ENCODE results near the gene CLSTN2. TPM values are rescaled to one million over a fixed set of nuclear protein-coding genes. Genes with fewer than 3 reads are reported as not detected.

CLSTN2 gene
- total RNA-seq, 1 donor from 2014 or later, result 12.9 TPM

DNA sequence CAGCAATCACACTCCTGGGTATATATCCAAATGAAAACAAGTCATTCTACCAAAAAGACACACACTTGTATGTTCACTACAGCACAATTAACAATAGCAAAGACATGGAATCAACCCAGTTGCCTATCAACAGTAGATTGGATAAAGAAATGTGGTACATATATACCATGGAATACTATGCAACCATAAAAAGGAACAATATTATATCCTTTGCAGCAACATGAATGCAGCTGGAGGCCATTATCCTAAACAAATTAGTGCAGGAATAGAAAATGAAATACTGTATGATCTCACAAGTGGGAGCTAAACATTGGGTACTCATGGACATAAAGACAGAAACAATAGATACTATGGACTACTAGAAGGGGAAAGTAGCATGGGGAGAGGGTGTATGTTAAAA is 224.7 kb downstream of the CLSTN2 start:
- Mint-ChIP-seq H3K4me3 (no peak overlapping the region), H3K9me3 (no peaks in the 10 kb centered on the region), H3K27ac (no peak overlapping the region), H3K36me3 (no peaks in the 10 kb centered on the region), H3K4me1 (ENCODE audit: unreplicated experiment) (no peaks in the 10 kb centered on the region), H3K27me3 (no peaks in the 10 kb centered on the region)
- TF ChIP-seq CTCF (conservative IDR thresholded peaks at IDR 0.05), result no peak
- no peak for DNase-seq (ENCODE audit: extremely low spot score, unreplicated experiment)

- Mint-ChIP-seq H3K9me3 (no peaks in the 10 kb centered on the region), H3K4me1 (ENCODE audit: unreplicated experiment) (no peaks in the 10 kb centered on the region), H3K4me3 (no peak overlapping the region), H3K27ac (no peak overlapping the region), H3K27me3 (no peaks in the 10 kb centered on the region), H3K36me3 (no peaks in the 10 kb centered on the region)
- no peak for TF ChIP-seq CTCF (conservative IDR thresholded peaks at IDR 0.05)
- DNase-seq (ENCODE audit: extremely low spot score, unreplicated experiment), result no peak
These were observed 225.6 kb downstream of the CLSTN2 start for GRCh38 chr3:140160553-140160952.

- no peaks in the 10 kb centered on the region for H3K36me3 Mint-ChIP-seq
- H3K27ac Mint-ChIP-seq, result no peak overlapping the region
- DNase-seq (ENCODE audit: extremely low spot score, unreplicated experiment), result no peak
- TF ChIP-seq CTCF (conservative IDR thresholded peaks at IDR 0.05), result no peak
- no peaks in the 10 kb centered on the region for H3K27me3 Mint-ChIP-seq
- H3K4me1 Mint-ChIP-seq (ENCODE audit: unreplicated experiment), result no peaks in the 10 kb centered on the region
- H3K9me3 Mint-ChIP-seq, result no peaks in the 10 kb centered on the region
- H3K4me3 Mint-ChIP-seq, result no peak overlapping the region
These were observed 227.6 kb downstream of the CLSTN2 start for GRCh38 chr3:140162551-140162950.

DNA sequence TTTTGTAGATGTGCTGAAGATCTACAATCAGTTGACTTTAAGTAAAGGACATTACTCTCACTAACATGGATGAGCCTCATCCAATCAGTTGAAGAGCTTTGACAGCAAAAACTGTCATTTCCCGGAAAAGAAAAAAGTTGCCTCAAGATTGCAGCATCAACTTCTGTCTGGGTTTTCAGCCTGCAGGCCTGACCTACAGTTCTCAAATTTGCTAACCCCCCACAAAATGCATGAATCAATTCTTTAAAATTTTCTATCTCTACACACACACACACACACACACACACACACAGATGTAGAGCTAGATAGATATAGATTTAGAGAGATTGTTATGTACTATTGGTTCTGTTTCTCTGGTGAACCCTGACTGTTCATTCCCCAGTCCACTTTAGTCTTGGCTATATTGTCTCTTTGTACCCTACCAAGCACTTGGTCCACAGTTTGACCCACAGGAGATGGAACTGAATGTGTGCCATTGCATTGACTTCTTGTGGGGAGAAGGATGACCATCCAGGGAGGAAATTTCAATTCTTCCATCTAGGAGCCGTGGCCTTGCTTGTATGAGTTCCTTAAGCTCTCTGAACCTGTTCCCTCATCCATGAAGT is 228.3 kb downstream of the CLSTN2 start:
- DNase-seq (ENCODE audit: extremely low spot score, unreplicated experiment), result no peak
- Mint-ChIP-seq H3K36me3 (no peaks in the 10 kb centered on the region), H3K27me3 (no peaks in the 10 kb centered on the region), H3K4me3 (no peak overlapping the region), H3K9me3 (no peaks in the 10 kb centered on the region), H3K4me1 (ENCODE audit: unreplicated experiment) (no peaks in the 10 kb centered on the region), H3K27ac (no peak overlapping the region)
- TF ChIP-seq CTCF (conservative IDR thresholded peaks at IDR 0.05), result no peak

GRCh38 chr3:140164156-140164555 is 229.2 kb downstream of the CLSTN2 start:
- Mint-ChIP-seq H3K27me3 (no peaks in the 10 kb centered on the region), H3K4me1 (ENCODE audit: unreplicated experiment) (no peaks in the 10 kb centered on the region), H3K9me3 (no peaks in the 10 kb centered on the region), H3K4me3 (no peak overlapping the region), H3K27ac (no peak overlapping the region), H3K36me3 (no peaks in the 10 kb centered on the region)
- no peak for DNase-seq (ENCODE audit: extremely low spot score, unreplicated experiment)
- TF ChIP-seq CTCF (conservative IDR thresholded peaks at IDR 0.05), result no peak
